ENCODE data around the gene SLC49A3. TPM values are rescaled to one million over a fixed set of nuclear protein-coding genes. Genes with fewer than 3 reads are reported as not detected.
"Not testable (repeated sequence)": the region's sequence is repeated elsewhere in the genome, so short reads cannot be mapped to it uniquely, and the experiment has no call there.

Gene SLC49A3
- total RNA-seq, 1 donor from 2014 or later: 0.67 TPM

DNA sequence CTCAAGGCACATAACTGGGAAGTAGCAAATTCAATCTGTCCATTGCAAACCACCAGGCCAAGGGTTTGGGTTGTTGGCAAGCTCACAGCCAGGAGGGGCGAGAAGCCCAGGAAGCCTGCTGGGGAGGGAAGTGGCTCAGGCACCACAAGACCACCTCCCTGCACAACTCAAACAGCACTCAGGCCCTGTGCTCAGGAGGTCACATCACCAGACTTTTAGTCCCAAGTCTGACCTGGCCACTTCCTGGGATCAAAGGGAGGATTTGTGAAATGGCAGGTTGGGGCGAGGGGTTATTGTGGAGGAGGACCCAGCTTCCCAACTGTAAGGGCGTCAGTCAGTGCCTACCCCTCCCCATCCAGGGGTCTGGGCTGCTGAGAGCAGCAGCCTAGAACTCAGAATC, 17.2 kb downstream of the SLC49A3 start:
- peaks cover 11% of the 10 kb centered on the region for H3K4me1 Mint-ChIP-seq (ENCODE audit: unreplicated experiment)
- H3K4me3 Mint-ChIP-seq (ENCODE audit: unreplicated experiment): no peak overlapping the region
- TF ChIP-seq, protein P1, sequence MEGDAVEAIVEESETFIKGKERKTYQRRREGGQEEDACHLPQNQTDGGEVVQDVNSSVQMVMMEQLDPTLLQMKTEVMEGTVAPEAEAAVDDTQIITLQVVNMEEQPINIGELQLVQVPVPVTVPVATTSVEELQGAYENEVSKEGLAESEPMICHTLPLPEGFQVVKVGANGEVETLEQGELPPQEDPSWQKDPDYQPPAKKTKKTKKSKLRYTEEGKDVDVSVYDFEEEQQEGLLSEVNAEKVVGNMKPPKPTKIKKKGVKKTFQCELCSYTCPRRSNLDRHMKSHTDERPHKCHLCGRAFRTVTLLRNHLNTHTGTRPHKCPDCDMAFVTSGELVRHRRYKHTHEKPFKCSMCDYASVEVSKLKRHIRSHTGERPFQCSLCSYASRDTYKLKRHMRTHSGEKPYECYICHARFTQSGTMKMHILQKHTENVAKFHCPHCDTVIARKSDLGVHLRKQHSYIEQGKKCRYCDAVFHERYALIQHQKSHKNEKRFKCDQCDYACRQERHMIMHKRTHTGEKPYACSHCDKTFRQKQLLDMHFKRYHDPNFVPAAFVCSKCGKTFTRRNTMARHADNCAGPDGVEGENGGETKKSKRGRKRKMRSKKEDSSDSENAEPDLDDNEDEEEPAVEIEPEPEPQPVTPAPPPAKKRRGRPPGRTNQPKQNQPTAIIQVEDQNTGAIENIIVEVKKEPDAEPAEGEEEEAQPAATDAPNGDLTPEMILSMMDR (IDR thresholded peaks at IDR 0.05): no peak
- H3K36me3 Mint-ChIP-seq (ENCODE audit: unreplicated experiment): peaks cover 8% of the 10 kb centered on the region
- DNase-seq (ENCODE audit: extremely low spot score, unreplicated experiment): no peak
- no peaks in the 10 kb centered on the region for H3K27me3 Mint-ChIP-seq (ENCODE audit: unreplicated experiment)
- H3K9me3 Mint-ChIP-seq (ENCODE audit: unreplicated experiment): no peaks in the 10 kb centered on the region
- H3K27ac Mint-ChIP-seq (ENCODE audit: unreplicated experiment): no peak overlapping the region

DNA sequence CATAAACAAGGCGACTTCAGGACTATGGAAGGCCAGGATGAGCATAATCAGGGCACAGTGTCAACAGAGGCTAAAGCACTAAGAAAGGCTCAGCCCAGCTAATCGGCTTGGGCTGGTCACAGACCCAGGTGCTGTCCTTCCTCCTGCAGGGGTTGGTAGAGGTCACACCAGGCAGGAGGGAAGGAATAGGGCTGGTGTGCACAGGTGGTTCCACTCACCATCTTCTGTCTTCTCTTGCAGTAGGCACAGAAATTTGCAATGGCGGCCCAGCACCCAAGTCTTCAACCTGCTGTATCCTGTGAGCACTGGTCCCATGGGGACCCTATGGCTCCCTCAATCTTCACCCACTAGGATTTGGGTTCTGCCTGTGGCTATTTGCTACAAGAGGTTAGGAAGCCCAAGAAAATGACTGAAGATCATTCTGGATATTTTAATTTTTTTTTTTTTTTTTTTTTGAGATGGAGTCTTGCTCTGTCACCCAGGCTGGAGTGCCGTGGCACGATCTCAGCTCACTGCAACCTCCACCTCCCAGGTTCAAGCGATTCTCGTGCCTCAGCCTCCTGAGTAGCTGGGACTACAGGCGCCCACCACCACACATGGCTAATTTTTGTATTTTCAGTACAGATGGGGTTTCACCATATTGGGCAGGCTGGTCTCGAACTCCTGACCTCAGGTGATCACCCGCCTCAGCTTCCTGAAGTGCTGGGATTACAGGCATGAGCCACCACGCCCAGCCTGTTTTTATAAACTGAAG, 19.0 kb downstream of the SLC49A3 start:
- not testable (repeated sequence) for H3K9me3 Mint-ChIP-seq (ENCODE audit: unreplicated experiment); H3K4me3 Mint-ChIP-seq (ENCODE audit: unreplicated experiment); H3K27me3 Mint-ChIP-seq (ENCODE audit: unreplicated experiment); H3K36me3 Mint-ChIP-seq (ENCODE audit: unreplicated experiment); H3K27ac Mint-ChIP-seq (ENCODE audit: unreplicated experiment); H3K4me1 Mint-ChIP-seq (ENCODE audit: unreplicated experiment); DNase-seq (ENCODE audit: extremely low spot score, unreplicated experiment)

DNA sequence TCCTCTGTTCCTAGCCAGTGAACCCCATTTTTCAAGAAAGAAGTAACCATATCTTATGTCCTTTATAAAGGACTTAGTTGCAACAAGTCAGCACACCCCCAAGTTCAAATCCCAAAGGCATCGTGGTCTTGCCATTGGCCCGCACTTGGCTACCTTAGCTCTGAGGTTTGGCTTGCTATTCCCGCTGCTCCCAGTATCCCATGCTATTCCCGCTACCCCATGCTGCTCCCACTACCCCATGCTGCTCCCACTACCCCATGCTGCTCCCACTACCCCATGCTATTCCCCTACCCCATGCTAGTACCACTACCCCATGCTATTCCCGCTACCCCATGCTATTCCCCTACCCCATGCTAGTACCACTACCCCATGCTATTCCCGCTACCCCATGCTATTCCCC, 20.7 kb downstream of the SLC49A3 start:
- not testable (repeated sequence) for DNase-seq (ENCODE audit: extremely low spot score, unreplicated experiment); H3K4me1 Mint-ChIP-seq (ENCODE audit: unreplicated experiment); H3K27ac Mint-ChIP-seq (ENCODE audit: unreplicated experiment); H3K9me3 Mint-ChIP-seq (ENCODE audit: unreplicated experiment); H3K36me3 Mint-ChIP-seq (ENCODE audit: unreplicated experiment); H3K4me3 Mint-ChIP-seq (ENCODE audit: unreplicated experiment); H3K27me3 Mint-ChIP-seq (ENCODE audit: unreplicated experiment)

DNA sequence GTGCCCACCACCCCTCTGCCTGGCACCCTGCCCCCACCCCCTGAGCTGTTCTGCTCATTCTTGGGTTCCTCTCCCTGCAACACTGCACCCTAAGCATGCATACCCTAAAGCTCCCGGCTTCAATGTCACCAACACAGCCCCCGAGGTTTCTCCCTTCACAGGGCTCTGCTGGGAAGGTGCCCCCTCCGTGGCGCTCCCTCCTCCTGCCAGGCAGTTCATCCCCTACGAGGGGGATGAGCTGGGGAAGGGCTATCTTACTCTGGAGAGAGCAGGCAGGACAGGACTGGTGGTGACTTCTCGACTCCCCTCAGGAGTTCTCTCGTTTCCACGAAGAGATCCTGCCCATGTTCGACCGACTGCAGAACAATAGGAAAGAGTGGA, 21.4 kb downstream of the SLC49A3 start:
- Mint-ChIP-seq H3K36me3 (ENCODE audit: unreplicated experiment) (peaks cover 8% of the 10 kb centered on the region), H3K27ac (ENCODE audit: unreplicated experiment) (no peak overlapping the region), H3K9me3 (ENCODE audit: unreplicated experiment) (no peaks in the 10 kb centered on the region), H3K27me3 (ENCODE audit: unreplicated experiment) (no peaks in the 10 kb centered on the region), H3K4me3 (ENCODE audit: unreplicated experiment) (no peak overlapping the region), H3K4me1 (ENCODE audit: unreplicated experiment) (peaks cover 1% of the 10 kb centered on the region)
- no peak for DNase-seq (ENCODE audit: extremely low spot score, unreplicated experiment)
- TF ChIP-seq, protein P1 (IDR thresholded peaks at IDR 0.05): no peak

DNA sequence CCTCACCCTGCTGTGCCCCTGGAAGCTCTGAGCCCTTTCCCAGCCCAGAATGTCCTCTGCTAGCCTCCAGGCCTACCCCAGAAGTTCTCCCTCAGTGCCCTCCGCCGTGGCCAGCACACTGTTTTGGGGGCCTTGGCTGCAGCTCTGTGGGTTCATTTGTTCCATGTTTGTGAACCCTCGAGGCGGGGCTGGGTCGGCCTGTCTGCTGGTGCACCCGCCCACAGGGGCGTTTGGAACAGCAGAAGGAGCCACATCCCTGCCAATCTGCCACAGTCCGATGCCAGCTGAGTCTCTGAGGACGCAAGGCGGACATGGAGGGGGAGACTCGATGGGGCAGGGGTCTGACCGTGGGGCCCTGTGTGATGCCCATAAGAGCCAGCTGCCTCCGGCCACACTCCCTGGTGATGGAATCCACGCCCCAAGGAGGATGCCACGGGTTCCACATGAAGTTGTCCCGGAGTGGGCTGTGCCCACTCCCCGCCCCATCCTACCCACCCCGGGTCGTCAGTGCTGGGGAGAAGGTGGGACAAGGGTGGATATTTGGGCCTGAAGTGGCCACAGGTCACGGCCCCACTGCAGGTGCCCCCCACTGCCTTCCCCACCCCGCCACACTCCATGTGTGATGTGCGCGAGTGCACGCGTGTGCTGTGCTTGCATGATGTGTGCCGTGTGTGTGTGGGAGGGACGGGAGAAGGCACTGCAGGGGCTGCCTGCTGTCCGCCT, 22.0 kb downstream of the SLC49A3 start:
- no peaks in the 10 kb centered on the region for H3K9me3 Mint-ChIP-seq (ENCODE audit: unreplicated experiment)
- TF ChIP-seq, protein P1 (IDR thresholded peaks at IDR 0.05): no peak
- H3K4me3 Mint-ChIP-seq (ENCODE audit: unreplicated experiment): no peak overlapping the region
- peaks cover 1% of the 10 kb centered on the region for H3K4me1 Mint-ChIP-seq (ENCODE audit: unreplicated experiment)
- peaks cover 4% of the 10 kb centered on the region for H3K36me3 Mint-ChIP-seq (ENCODE audit: unreplicated experiment)
- H3K27me3 Mint-ChIP-seq (ENCODE audit: unreplicated experiment): no peaks in the 10 kb centered on the region
- H3K27ac Mint-ChIP-seq (ENCODE audit: unreplicated experiment): no peak overlapping the region
- DNase-seq (ENCODE audit: extremely low spot score, unreplicated experiment): no peak

DNA sequence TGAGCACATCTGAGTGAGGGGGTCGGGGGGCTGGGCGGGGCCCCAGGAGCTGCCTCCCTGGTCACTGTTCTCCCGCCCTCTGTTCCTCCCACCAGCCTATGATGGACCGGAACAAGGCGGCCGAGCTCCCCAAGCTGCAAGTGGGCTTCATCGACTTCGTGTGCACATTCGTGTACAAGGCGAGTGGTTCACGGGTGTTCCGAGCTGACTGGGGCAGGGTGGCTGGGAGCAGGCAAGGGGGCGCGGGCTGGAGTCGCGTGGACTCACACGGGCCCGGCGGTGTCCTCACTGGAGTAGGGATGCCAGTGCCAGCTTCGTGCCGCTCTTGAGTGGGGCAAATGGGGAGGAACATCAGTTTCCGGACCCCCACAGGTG, 22.5 kb downstream of the SLC49A3 start:
- Mint-ChIP-seq H3K27me3 (ENCODE audit: unreplicated experiment) (no peaks in the 10 kb centered on the region), H3K4me1 (ENCODE audit: unreplicated experiment) (peaks cover 1% of the 10 kb centered on the region), H3K36me3 (ENCODE audit: unreplicated experiment) (no peaks in the 10 kb centered on the region), H3K4me3 (ENCODE audit: unreplicated experiment) (no peak overlapping the region), H3K9me3 (ENCODE audit: unreplicated experiment) (no peaks in the 10 kb centered on the region), H3K27ac (ENCODE audit: unreplicated experiment) (no peak overlapping the region)
- TF ChIP-seq, protein P1 (IDR thresholded peaks at IDR 0.05): no peak
- DNase-seq (ENCODE audit: extremely low spot score, unreplicated experiment): no peak

Measured in osteocyte (in vitro differentiated cells).